ENCODE measurements around the gene TAS1R1. TPM values are rescaled to one million over a fixed set of nuclear protein-coding genes. Genes with fewer than 3 reads are reported as not detected.

TAS1R1 gene
- polyA plus RNA-seq, 1 donor (not counting 4 experiments of a cell fraction or from before 2014, with no cell fraction given) = not detected

DNA sequence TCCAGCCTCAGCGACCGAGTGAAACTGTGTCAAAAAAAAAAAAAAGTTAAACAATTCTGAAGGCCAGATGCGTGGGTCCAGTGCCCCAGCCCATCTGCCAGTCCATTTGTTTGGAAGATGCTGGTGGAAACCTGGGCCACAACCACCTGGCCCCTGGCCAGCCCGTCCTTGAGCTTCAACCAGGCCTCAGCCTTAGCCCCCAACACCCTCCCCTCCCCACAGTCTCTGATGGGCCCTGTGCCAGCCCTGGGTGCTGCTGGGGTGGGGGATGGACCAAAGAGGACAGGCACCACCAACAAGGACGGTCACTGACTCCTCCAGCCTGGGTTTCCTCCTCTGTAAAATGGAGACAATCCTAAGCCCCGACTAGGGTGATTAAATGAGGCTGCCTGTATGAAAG is 44.1 kb upstream of the TAS1R1 start:
- Histone ChIP-seq H3K4me1 (ENCODE audit: control insufficient read depth, extremely low read depth, insufficient read depth, low read length) (no peaks in the 10 kb centered on the region), H4K20me1 (ENCODE audit: control insufficient read depth, extremely low read depth, insufficient read depth, low read length) (no peaks in the 10 kb centered on the region), H3K27ac (ENCODE audit: control insufficient read depth, insufficient read depth, low read length) (no peak overlapping the region), H2AFZ (ENCODE audit: control insufficient read depth, low read length) (no peak overlapping the region), H3K4me3 (ENCODE audit: control insufficient read depth in 2 of 3, extremely low read depth in 1 of 3, insufficient read depth in 2 of 3, low read depth in 1 of 3, low read length in 3 of 3) (no peak overlapping the region), H3K4me2 (ENCODE audit: control insufficient read depth, extremely low read depth, insufficient read depth, low read depth, low read length) (no peak overlapping the region), H3K9me3 (ENCODE audit: control insufficient read depth, low read depth, low read length) (no peaks in the 10 kb centered on the region), H3K9ac (ENCODE audit: control insufficient read depth, extremely low read depth, insufficient read depth, low read length) (no peak overlapping the region), H3K9me1 (ENCODE audit: control insufficient read depth, extremely low read depth, insufficient read depth, low read length) (no peaks in the 10 kb centered on the region), H3K27me3 (ENCODE audit: control insufficient read depth, extremely low read depth, insufficient read depth, low read length) (peaks cover 4% of the 10 kb centered on the region), H3K36me3 (ENCODE audit: control insufficient read depth in 2 of 2, extremely low read depth in 1 of 2, insufficient read depth in 2 of 2, low read length in 2 of 2) (no peaks in the 10 kb centered on the region), H3K79me2 (ENCODE audit: control insufficient read depth, insufficient read depth, low read length) (no peaks in the 10 kb centered on the region)
- TF ChIP-seq, protein P1, sequence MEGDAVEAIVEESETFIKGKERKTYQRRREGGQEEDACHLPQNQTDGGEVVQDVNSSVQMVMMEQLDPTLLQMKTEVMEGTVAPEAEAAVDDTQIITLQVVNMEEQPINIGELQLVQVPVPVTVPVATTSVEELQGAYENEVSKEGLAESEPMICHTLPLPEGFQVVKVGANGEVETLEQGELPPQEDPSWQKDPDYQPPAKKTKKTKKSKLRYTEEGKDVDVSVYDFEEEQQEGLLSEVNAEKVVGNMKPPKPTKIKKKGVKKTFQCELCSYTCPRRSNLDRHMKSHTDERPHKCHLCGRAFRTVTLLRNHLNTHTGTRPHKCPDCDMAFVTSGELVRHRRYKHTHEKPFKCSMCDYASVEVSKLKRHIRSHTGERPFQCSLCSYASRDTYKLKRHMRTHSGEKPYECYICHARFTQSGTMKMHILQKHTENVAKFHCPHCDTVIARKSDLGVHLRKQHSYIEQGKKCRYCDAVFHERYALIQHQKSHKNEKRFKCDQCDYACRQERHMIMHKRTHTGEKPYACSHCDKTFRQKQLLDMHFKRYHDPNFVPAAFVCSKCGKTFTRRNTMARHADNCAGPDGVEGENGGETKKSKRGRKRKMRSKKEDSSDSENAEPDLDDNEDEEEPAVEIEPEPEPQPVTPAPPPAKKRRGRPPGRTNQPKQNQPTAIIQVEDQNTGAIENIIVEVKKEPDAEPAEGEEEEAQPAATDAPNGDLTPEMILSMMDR (optimal IDR thresholded peaks at IDR 0.05 in 1 of 3, IDR thresholded peaks at IDR 0.05 in 1 of 3, conservative IDR thresholded peaks at IDR 0.05 in 1 of 3; ENCODE audit: extremely low read depth in 1 of 3, insufficient read depth in 2 of 3, low read length in 3 of 3) = no peak
- TF ChIP-seq EZH2 (IDR thresholded peaks at IDR 0.05; ENCODE audit: low read length) = no peak
- DNase-seq (ENCODE audit: low read depth, low spot score) (no peak), FAIRE-seq (no peak)
- dilution Hi-C loops (cut with MboI; ENCODE audit: extremely low pct_ligation_motif_present, low sequenced_read_pairs) = no loop called here

DNA sequence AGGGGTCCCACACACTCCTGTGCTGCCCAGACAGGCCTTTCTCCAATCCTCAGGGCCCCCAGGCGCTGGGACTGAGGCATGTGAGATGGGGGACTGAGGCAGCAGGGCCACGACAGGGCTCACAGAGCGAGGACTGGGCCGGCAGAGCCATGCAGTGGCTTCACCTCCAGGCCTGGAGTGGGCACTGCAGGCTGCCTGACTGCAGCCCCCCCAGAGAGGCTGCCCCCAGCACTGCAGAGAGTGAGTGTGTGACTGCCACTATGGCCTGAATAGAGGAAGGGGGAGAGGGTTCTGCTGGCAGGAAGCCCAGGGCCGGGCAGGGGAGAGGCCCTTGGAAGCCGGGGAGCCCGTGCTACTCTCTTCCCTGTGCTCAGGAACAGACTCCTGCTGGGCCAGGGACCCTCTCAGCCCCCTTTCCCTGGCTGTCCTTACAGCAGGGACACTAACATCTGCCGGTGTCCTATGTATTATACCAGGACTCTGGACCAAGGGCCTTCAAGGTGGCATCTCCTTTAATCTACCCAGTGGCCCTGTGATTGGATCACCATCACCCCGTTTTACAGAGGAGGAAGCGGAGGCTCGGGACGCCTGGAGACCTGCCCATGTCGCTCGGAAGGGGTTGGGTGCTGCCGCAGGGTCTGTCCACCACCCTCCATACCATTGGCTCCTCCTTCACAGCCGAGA is 43.4 kb upstream of the TAS1R1 start:
- no peak overlapping the region for H3K4me2 ChIP-seq (ENCODE audit: control insufficient read depth, extremely low read depth, insufficient read depth, low read depth, low read length)
- no peaks in the 10 kb centered on the region for H3K9me3 ChIP-seq (ENCODE audit: control insufficient read depth, low read depth, low read length)
- H3K27ac ChIP-seq (ENCODE audit: control insufficient read depth, insufficient read depth, low read length) = no peak overlapping the region
- no peak for DNase-seq (ENCODE audit: low read depth, low spot score)
- dilution Hi-C loops (cut with MboI; ENCODE audit: extremely low pct_ligation_motif_present, low sequenced_read_pairs) = no loop called here
- peaks cover 4% of the 10 kb centered on the region for H3K27me3 ChIP-seq (ENCODE audit: control insufficient read depth, extremely low read depth, insufficient read depth, low read length)
- H3K9me1 ChIP-seq (ENCODE audit: control insufficient read depth, extremely low read depth, insufficient read depth, low read length) = no peaks in the 10 kb centered on the region
- no peak overlapping the region for H2AFZ ChIP-seq (ENCODE audit: control insufficient read depth, low read length)
- no peak for TF ChIP-seq EZH2 (IDR thresholded peaks at IDR 0.05; ENCODE audit: low read length)
- TF ChIP-seq, protein P1 (optimal IDR thresholded peaks at IDR 0.05 in 1 of 3, IDR thresholded peaks at IDR 0.05 in 1 of 3, conservative IDR thresholded peaks at IDR 0.05 in 1 of 3; ENCODE audit: extremely low read depth in 1 of 3, insufficient read depth in 2 of 3, low read length in 3 of 3) = no peak
- no peaks in the 10 kb centered on the region for H3K4me1 ChIP-seq (ENCODE audit: control insufficient read depth, extremely low read depth, insufficient read depth, low read length)
- no peaks in the 10 kb centered on the region for H3K36me3 ChIP-seq (ENCODE audit: control insufficient read depth in 2 of 2, extremely low read depth in 1 of 2, insufficient read depth in 2 of 2, low read length in 2 of 2)
- no peak overlapping the region for H3K9ac ChIP-seq (ENCODE audit: control insufficient read depth, extremely low read depth, insufficient read depth, low read length)
- no peak overlapping the region for H3K4me3 ChIP-seq (ENCODE audit: control insufficient read depth in 2 of 3, extremely low read depth in 1 of 3, insufficient read depth in 2 of 3, low read depth in 1 of 3, low read length in 3 of 3)
- no peaks in the 10 kb centered on the region for H3K79me2 ChIP-seq (ENCODE audit: control insufficient read depth, insufficient read depth, low read length)
- FAIRE-seq = no peak
- H4K20me1 ChIP-seq (ENCODE audit: control insufficient read depth, extremely low read depth, insufficient read depth, low read length) = no peaks in the 10 kb centered on the region
